H1 (cell line): ENCODE measurements around the gene TRAF3IP3. TPM values are rescaled to one million over a fixed set of nuclear protein-coding genes. Genes with fewer than 3 reads are reported as not detected.
A peak's percentile ranks its signal among the peaks of the same experiment; 100 is the strongest.

Experiments
- ASH2L ChIP-seq: fragments of 200-600, 300-600 bp; sonication (generic); IDR thresholded peaks from one replicate; pipeline ENCODE4 v1.7.1; 2017; ENCODE audit warnings: low read length
- CEBPB ChIP-seq: IDR thresholded peaks from 2 replicates; pipeline ENCODE4 v1.6.1; 2012; ENCODE audit warnings: low read depth, low read length
- CHD2 ChIP-seq: IDR thresholded peaks from 2 replicates; pipeline ENCODE4 v1.6.1; 2012; ENCODE audit warnings: low read length, improper control_type of control experiment
- CREB1 ChIP-seq: IDR thresholded peaks from 2 replicates; pipeline ENCODE4 v1.6.1; 2012; ENCODE audit warnings: inconsistent platforms
- EP300 ChIP-seq, 2 experiments: IDR thresholded peaks; 1 replicate in 1 of 2; 2 replicates in 1 of 2; pipeline ENCODE4 v1.6.1; 2011 to 2012; ENCODE audit warnings: low read depth in 2 of 2, low read length in 2 of 2, mild to moderate bottlenecking in 2 of 2, borderline replicate concordance in 1 of 2, inconsistent platforms in 1 of 2, moderate library complexity in 1 of 2
- GABPA ChIP-seq: IDR thresholded peaks from 2 replicates; pipeline ENCODE4 v1.6.1; 2011; ENCODE audit warnings: mild to moderate bottlenecking, low read length, moderate library complexity, borderline replicate concordance; ENCODE audit not compliant: insufficient read depth
- HDAC6 ChIP-seq: IDR thresholded peaks from one replicate; pipeline ENCODE4 v1.7.1; 2012; ENCODE audit warnings: low read depth, mild to moderate bottlenecking, inconsistent platforms, low read length, moderate library complexity
- JUND ChIP-seq: IDR thresholded peaks from 2 replicates; pipeline ENCODE4 v1.6.1; 2011; ENCODE audit warnings: mild to moderate bottlenecking, improper control_type of control experiment, low read length
- KDM4A ChIP-seq: IDR thresholded peaks from one replicate; pipeline ENCODE4 v1.7.1; 2012; ENCODE audit warnings: low read depth, mild to moderate bottlenecking, moderate library complexity, low read length, inconsistent platforms; ENCODE audit not compliant: severe bottlenecking
- MAFK ChIP-seq: IDR thresholded peaks from 2 replicates; pipeline ENCODE4 v1.6.1; 2012; ENCODE audit warnings: low read depth, mild to moderate bottlenecking, improper control_type of control experiment, low read length
- PHF8 ChIP-seq: fragments of 200-600 bp; sonication (generic); conservative IDR thresholded peaks from 2 replicates; pipeline ENCODE4 v1.7.1; 2012; ENCODE audit warnings: low read depth, mild to moderate bottlenecking, inconsistent platforms, low read length, moderate library complexity
- POLR2AphosphoS5 ChIP-seq: IDR thresholded peaks from 2 replicates; pipeline ENCODE4 v1.6.1; 2011; ENCODE audit warnings: low read depth, low read length
- RBBP5 ChIP-seq: IDR thresholded peaks from 2 replicates; pipeline ENCODE4 v1.7.1; 2012; ENCODE audit warnings: low read depth, mild to moderate bottlenecking, inconsistent platforms, low read length, moderate library complexity, borderline replicate concordance
- RXRA ChIP-seq: IDR thresholded peaks from 2 replicates; pipeline ENCODE4 v1.6.1; 2011; ENCODE audit warnings: low read depth, mild to moderate bottlenecking, low read length, moderate library complexity; ENCODE audit not compliant: insufficient read depth
- SIRT6 ChIP-seq: IDR thresholded peaks from one replicate; pipeline ENCODE4 v1.7.1; 2012; ENCODE audit warnings: low read length, inconsistent platforms
- SP1 ChIP-seq: IDR thresholded peaks from 2 replicates; pipeline ENCODE4 v1.6.1; 2011; ENCODE audit warnings: low read depth, low read length
- TAF7 ChIP-seq: optimal IDR thresholded peaks from 2 replicates; pipeline ENCODE3; 2011; ENCODE audit warnings: low read depth, mild to moderate bottlenecking, inconsistent platforms, low read length, moderate library complexity, borderline replicate concordance
- YY1 ChIP-seq: IDR thresholded peaks from 2 replicates; pipeline ENCODE4 v1.6.1; 2011; ENCODE audit warnings: low read depth, mild to moderate bottlenecking, low read length
- polyA plus RNA-seq, 7 experiments: library from polyadenylated mRNA; depleted of rRNA in 3 of 7; stranded (reverse) in 5 of 7; unstranded in 2 of 7; fragments of >200 nt in 5 of 7; fragments of 200-250 nt in 2 of 7; gene quantifications; 1 replicate in 5 of 7; 2 replicates in 1 of 7; 4 replicates in 1 of 7; pipeline versions ENCODE4 v1.2.1 to v1.2.3, GENCODE V29; 2011 to 2013; ENCODE audit warnings: missing spikeins in 2 of 7, mixed read lengths in 2 of 7
- total RNA-seq: library from RNA; stranded (reverse); fragmentation: NEBNext Ultra II Directional; extraction: Animal tissue kit (Norgen Biotek cat#: 25700); gene quantifications from 2 replicates; pipeline ENCODE4 v1.2.1, GENCODE V29; 2021
- TF ChIP-seq, protein P1 (sequence below): IDR thresholded peaks from 2 replicates; pipeline ENCODE4 v1.6.1; 2012; ENCODE audit warnings: low read length, inconsistent platforms
- TF ChIP-seq, protein P2 (sequence below): IDR thresholded peaks from 2 replicates; pipeline ENCODE4 v1.6.1; 2011; ENCODE audit warnings: low read depth, mild to moderate bottlenecking, low read length; ENCODE audit not compliant: insufficient read depth
- TF ChIP-seq, protein P3 (sequence below): IDR thresholded peaks from 2 replicates; pipeline ENCODE4 v1.6.1; 2012; ENCODE audit warnings: inconsistent platforms

The TRAF3IP3 gene
- total and polyA plus RNA-seq, 2 of the 8 experiments (the other 6 are each of a cell fraction or from before 2014, with no cell fraction given) = not detected

DNA sequence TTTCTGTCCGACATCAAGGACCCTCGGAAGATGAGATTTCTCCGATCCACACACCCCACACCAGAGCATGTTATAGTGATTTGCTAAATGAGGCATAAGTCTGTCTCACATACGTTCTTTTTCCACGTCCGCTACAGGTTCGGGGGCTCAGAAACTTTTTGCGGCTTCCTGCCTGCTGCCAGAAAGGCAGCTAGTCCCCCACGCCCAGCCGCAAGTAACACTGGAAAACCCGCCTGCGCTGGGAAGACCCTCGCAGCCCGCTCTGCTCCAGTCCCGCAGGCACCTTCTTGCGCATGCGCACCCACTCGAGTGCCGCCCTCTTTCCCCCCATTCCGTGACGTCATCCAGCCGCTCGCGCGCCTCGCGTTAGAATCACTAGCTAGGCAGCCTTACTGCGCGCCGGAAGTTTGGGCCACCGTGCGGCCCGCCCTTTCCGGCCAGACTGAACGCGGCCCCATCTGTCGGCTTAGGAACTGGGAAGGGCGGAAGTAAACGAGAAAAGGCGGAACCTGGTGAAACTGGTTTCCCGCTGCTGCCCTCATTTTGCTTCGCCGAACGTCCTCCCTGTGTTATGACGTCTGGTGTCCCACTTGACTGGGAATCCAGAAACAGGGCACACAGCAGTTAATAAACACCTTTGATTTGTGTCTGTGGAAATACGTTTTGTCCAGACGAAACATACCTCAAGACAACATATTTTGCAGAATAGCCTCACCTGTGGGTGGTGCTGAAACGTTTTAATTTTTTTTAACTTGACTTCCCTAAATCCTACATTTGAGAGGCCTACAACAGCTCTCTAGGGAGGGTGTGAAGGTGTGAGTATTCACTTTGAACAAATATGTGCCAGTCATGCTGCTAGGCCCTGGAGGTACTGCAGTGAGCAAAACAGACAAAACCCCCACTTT, 28.7 kb downstream of the TRAF3IP3 start, which contains the start of gene C1orf74 (continued):
- TF ChIP-seq, protein P1, sequence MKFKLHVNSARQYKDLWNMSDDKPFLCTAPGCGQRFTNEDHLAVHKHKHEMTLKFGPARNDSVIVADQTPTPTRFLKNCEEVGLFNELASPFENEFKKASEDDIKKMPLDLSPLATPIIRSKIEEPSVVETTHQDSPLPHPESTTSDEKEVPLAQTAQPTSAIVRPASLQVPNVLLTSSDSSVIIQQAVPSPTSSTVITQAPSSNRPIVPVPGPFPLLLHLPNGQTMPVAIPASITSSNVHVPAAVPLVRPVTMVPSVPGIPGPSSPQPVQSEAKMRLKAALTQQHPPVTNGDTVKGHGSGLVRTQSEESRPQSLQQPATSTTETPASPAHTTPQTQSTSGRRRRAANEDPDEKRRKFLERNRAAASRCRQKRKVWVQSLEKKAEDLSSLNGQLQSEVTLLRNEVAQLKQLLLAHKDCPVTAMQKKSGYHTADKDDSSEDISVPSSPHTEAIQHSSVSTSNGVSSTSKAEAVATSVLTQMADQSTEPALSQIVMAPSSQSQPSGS = peak; percentile 92
- peak; percentile 97 for TF ChIP-seq CHD2
- TF ChIP-seq CREB1 = peak; percentile 98
- TF ChIP-seq SP1 = no peak
- peak; percentile 93 for TF ChIP-seq POLR2AphosphoS5
- peak; percentile 73 for TF ChIP-seq ASH2L
- TF ChIP-seq PHF8 = peak; percentile 92
- no peak for TF ChIP-seq MAFK
- TF ChIP-seq KDM4A = peak; percentile 93
- peak in 1 of 2 experiments; percentile 54; a peak in 1 of 3 replicates for TF ChIP-seq EP300 (IDR thresholded peaks at IDR 0.05; ENCODE audit: borderline replicate concordance in 1 of 2, low read depth in 2 of 2, low read length in 2 of 2)
- TF ChIP-seq, protein P2, sequence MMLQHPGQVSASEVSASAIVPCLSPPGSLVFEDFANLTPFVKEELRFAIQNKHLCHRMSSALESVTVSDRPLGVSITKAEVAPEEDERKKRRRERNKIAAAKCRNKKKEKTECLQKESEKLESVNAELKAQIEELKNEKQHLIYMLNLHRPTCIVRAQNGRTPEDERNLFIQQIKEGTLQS = peak; percentile 57; the same call in 1 of the 2 replicates
- TF ChIP-seq GABPA = peak; percentile 93
- no peak for TF ChIP-seq HDAC6
- TF ChIP-seq, protein P3, sequence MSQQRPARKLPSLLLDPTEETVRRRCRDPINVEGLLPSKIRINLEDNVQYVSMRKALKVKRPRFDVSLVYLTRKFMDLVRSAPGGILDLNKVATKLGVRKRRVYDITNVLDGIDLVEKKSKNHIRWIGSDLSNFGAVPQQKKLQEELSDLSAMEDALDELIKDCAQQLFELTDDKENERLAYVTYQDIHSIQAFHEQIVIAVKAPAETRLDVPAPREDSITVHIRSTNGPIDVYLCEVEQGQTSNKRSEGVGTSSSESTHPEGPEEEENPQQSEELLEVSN = peak; percentile 88
- TF ChIP-seq SIRT6 = no peak
- peak; percentile 93 for TF ChIP-seq JUND
- TF ChIP-seq YY1 = peak; percentile 73; the same call in 1 of the 2 replicates
- peak; percentile 67 for TF ChIP-seq TAF7
- TF ChIP-seq RBBP5 = peak; percentile 49; the same call in 1 of the 2 replicates
- no peak for TF ChIP-seq RXRA
- TF ChIP-seq CEBPB = no peak
